Cardiac muscle cell (in vitro differentiated cells and primary cell): Measurements from ENCODE around the gene ESPNL. TPM values are rescaled to one million over a fixed set of nuclear protein-coding genes. Genes with fewer than 3 reads are reported as not detected.

ENCODE experiments used
- DNase-seq, 2 donors: peaks; one replicate each; pipeline versions ENCODE4 v3.0.0 to v3.0.0-alpha.2; 2010 to 2017; ENCODE audit warnings: low read depth in 1 of 2, low spot score in 1 of 2
- H3K27ac ChIP-seq: fragments of 200-600 bp; sonication (generic); 2 replicates; pipeline ENCODE4 v1.5.1; 2016
- H3K27me3 ChIP-seq: fragments of 200-600 bp; sonication (generic); 2 replicates; pipeline ENCODE4 v1.6.0; 2016; ENCODE audit warnings: control low read depth
- H3K36me3 ChIP-seq: fragments of 200-600 bp; sonication (generic); 2 replicates; pipeline ENCODE4 v1.5.1; 2016; ENCODE audit warnings: control low read depth
- H3K4me1 ChIP-seq: fragments of 200-600 bp; sonication (generic); 2 replicates; pipeline ENCODE4 v1.8.1; 2017; ENCODE audit warnings: low read depth, mild to moderate bottlenecking, mixed run types
- H3K4me3 ChIP-seq: fragments of 200-600 bp; sonication (generic); 2 replicates; pipeline ENCODE4 v1.5.1; 2016; ENCODE audit warnings: mild to moderate bottlenecking
- H3K9me3 ChIP-seq: fragments of 200-600 bp; sonication (generic); 2 replicates; pipeline ENCODE4 v1.5.1; 2017; ENCODE audit warnings: low read depth, mild to moderate bottlenecking, control low read depth
- CTCF ChIP-seq: IDR thresholded peaks from 2 replicates; pipeline ENCODE4 v1.5.1; 2012; ENCODE audit warnings: low read depth, mild to moderate bottlenecking, low read length
- polyA plus RNA-seq: library from polyadenylated mRNA; unstranded; fragments of >200 nt; fragmentation: Nextera tagmentation; extraction: Ambion mirVana; gene quantifications from 2 replicates; pipeline ENCODE4 v1.2.1, GENCODE V29; 2016
- total RNA-seq: library from RNA; depleted of rRNA; stranded (reverse); fragments of >200 nt; gene quantifications from 2 replicates; pipeline ENCODE4 v1.2.3, GENCODE V29; 2016

The ESPNL gene
- total and polyA plus RNA-seq, 2 experiments from 2014 or later, result 5.3 to 8.5 TPM

- H3K4me1 ChIP-seq, result peaks cover 9% of the 10 kb centered on the region
- DNase-seq, result no peak
Observed at GRCh38 chr2:238103465-238104225, 3.5 kb downstream of the ESPNL start.

GRCh38 chr2:238104226-238104690, 4.1 kb downstream of the ESPNL start:
- TF ChIP-seq CTCF, result no peak
- no peak for DNase-seq
- H3K4me1 ChIP-seq, result peaks cover 15% of the 10 kb centered on the region
- H3K4me3 ChIP-seq, result no peak overlapping the region
- no peaks in the 10 kb centered on the region for H3K9me3 ChIP-seq
- H3K27me3 ChIP-seq, result no peaks in the 10 kb centered on the region
- no peaks in the 10 kb centered on the region for H3K36me3 ChIP-seq
- no peak overlapping the region for H3K27ac ChIP-seq

More at GRCh38 chr2:238103465-238104225, 3.5 kb downstream of the ESPNL start:
- no peaks in the 10 kb centered on the region for H3K9me3 ChIP-seq
- no peaks in the 10 kb centered on the region for H3K27me3 ChIP-seq
- H3K27ac ChIP-seq, result no peak overlapping the region
- TF ChIP-seq CTCF, result no peak
- H3K36me3 ChIP-seq, result no peaks in the 10 kb centered on the region
- H3K4me3 ChIP-seq, result no peak overlapping the region

- no peaks in the 10 kb centered on the region for H3K9me3 ChIP-seq
- H3K36me3 ChIP-seq, result no peaks in the 10 kb centered on the region
- DNase-seq, result no peak
- H3K4me1 ChIP-seq, result peaks cover 18% of the 10 kb centered on the region
- H3K4me3 ChIP-seq, result no peak overlapping the region
- no peak for TF ChIP-seq CTCF
- H3K27ac ChIP-seq, result no peak overlapping the region
- no peaks in the 10 kb centered on the region for H3K27me3 ChIP-seq
Observed at GRCh38 chr2:238104691-238105371, 4.7 kb downstream of the ESPNL start.

GRCh38 chr2:238105506-238106338, 5.6 kb downstream of the ESPNL start:
- H3K4me3 ChIP-seq, result no peak overlapping the region
- no peak for TF ChIP-seq CTCF
- DNase-seq, result no peak
- H3K9me3 ChIP-seq, result no peaks in the 10 kb centered on the region
- no peaks in the 10 kb centered on the region for H3K36me3 ChIP-seq
- no peaks in the 10 kb centered on the region for H3K27me3 ChIP-seq
- H3K4me1 ChIP-seq, result peaks cover 17% of the 10 kb centered on the region
- H3K27ac ChIP-seq, result no peak overlapping the region

- no peaks in the 10 kb centered on the region for H3K36me3 ChIP-seq
- no peaks in the 10 kb centered on the region for H3K9me3 ChIP-seq
- no peak for DNase-seq
- no peak for TF ChIP-seq CTCF
- peaks cover 11% of the 10 kb centered on the region for H3K4me1 ChIP-seq
- H3K27ac ChIP-seq, result no peak overlapping the region
- H3K4me3 ChIP-seq, result no peak overlapping the region
- H3K27me3 ChIP-seq, result no peaks in the 10 kb centered on the region
Observed at GRCh38 chr2:238106339-238106697, 6.2 kb downstream of the ESPNL start.
